Measurements from ENCODE around the gene MRFAP1L1. TPM values are rescaled to one million over a fixed set of nuclear protein-coding genes. Genes with fewer than 3 reads are reported as not detected.

The MRFAP1L1 gene
- total RNA-seq, 1 donor from 2014 or later: 44.7 TPM

GRCh38 chr4:6692379-6692778 is 17.3 kb downstream of the MRFAP1L1 start:
- H3K27me3 Mint-ChIP-seq (ENCODE audit: low read depth): no peaks in the 10 kb centered on the region
- no peak for DNase-seq (ENCODE audit: low spot score)
- no peak overlapping the region for H3K4me3 Mint-ChIP-seq (ENCODE audit: unreplicated experiment)
- H3K27ac Mint-ChIP-seq (ENCODE audit: unreplicated experiment): no peak overlapping the region
- H3K4me1 Mint-ChIP-seq (ENCODE audit: low read depth): peaks cover 35% of the 10 kb centered on the region
- no peaks in the 10 kb centered on the region for H3K36me3 Mint-ChIP-seq (ENCODE audit: low read depth)
- TF ChIP-seq, protein P1, sequence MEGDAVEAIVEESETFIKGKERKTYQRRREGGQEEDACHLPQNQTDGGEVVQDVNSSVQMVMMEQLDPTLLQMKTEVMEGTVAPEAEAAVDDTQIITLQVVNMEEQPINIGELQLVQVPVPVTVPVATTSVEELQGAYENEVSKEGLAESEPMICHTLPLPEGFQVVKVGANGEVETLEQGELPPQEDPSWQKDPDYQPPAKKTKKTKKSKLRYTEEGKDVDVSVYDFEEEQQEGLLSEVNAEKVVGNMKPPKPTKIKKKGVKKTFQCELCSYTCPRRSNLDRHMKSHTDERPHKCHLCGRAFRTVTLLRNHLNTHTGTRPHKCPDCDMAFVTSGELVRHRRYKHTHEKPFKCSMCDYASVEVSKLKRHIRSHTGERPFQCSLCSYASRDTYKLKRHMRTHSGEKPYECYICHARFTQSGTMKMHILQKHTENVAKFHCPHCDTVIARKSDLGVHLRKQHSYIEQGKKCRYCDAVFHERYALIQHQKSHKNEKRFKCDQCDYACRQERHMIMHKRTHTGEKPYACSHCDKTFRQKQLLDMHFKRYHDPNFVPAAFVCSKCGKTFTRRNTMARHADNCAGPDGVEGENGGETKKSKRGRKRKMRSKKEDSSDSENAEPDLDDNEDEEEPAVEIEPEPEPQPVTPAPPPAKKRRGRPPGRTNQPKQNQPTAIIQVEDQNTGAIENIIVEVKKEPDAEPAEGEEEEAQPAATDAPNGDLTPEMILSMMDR (IDR thresholded peaks at IDR 0.05): no peak
- H3K9me3 Mint-ChIP-seq (ENCODE audit: low read depth): no peaks in the 10 kb centered on the region

DNA sequence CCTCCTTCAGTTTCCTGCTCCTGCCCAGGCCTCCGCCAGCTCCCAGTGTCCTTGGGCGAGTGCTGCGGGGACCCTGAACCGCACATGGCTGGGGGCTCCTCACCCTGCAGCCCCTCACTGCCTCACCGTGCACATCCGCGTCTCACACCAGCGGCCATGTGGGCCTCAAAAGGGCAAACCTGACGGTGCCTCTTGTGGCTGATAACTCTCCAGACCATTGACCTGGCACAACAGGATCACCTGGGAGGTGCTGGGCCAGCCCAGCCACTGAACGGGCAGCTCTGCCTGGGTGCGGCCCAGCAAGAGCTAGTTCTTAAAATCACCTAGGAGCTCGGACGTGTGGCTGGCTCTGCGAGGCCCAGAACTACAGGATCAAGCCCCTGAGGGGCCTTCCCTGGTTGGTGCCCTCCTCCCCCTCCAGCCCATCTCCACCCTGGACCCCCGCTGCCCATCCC is 20.1 kb downstream of the MRFAP1L1 start:
- no peak overlapping the region for H3K4me3 Mint-ChIP-seq (ENCODE audit: unreplicated experiment)
- TF ChIP-seq, protein P1 (IDR thresholded peaks at IDR 0.05): no peak
- H3K27me3 Mint-ChIP-seq (ENCODE audit: low read depth): no peaks in the 10 kb centered on the region
- no peaks in the 10 kb centered on the region for H3K36me3 Mint-ChIP-seq (ENCODE audit: low read depth)
- H3K27ac Mint-ChIP-seq (ENCODE audit: unreplicated experiment): peak overlapping the region; percentile 95
- DNase-seq (ENCODE audit: low spot score): no peak
- no peaks in the 10 kb centered on the region for H3K9me3 Mint-ChIP-seq (ENCODE audit: low read depth)
- peaks cover 31% of the 10 kb centered on the region for H3K4me1 Mint-ChIP-seq (ENCODE audit: low read depth)

GRCh38 chr4:6688879-6689505 is 20.7 kb downstream of the MRFAP1L1 start:
- H3K27ac Mint-ChIP-seq (ENCODE audit: unreplicated experiment): peak overlapping the region; percentile 95
- peak; percentile 92 for DNase-seq (ENCODE audit: low spot score)
- peak overlapping the region; percentile 52 for H3K4me3 Mint-ChIP-seq (ENCODE audit: unreplicated experiment)
- H3K4me1 Mint-ChIP-seq (ENCODE audit: low read depth): peaks cover 31% of the 10 kb centered on the region
- no peaks in the 10 kb centered on the region for H3K36me3 Mint-ChIP-seq (ENCODE audit: low read depth)
- no peaks in the 10 kb centered on the region for H3K9me3 Mint-ChIP-seq (ENCODE audit: low read depth)
- H3K27me3 Mint-ChIP-seq (ENCODE audit: low read depth): no peaks in the 10 kb centered on the region
- TF ChIP-seq, protein P1 (IDR thresholded peaks at IDR 0.05): peak; percentile 48

GRCh38 chr4:6687947-6688878 is 21.5 kb downstream of the MRFAP1L1 start:
- H3K4me1 Mint-ChIP-seq (ENCODE audit: low read depth): peaks cover 30% of the 10 kb centered on the region
- TF ChIP-seq, protein P1 (IDR thresholded peaks at IDR 0.05): no peak
- H3K4me3 Mint-ChIP-seq (ENCODE audit: unreplicated experiment): peak overlapping the region; percentile 52
- H3K27ac Mint-ChIP-seq (ENCODE audit: unreplicated experiment): peak overlapping the region; percentile 95
- no peaks in the 10 kb centered on the region for H3K9me3 Mint-ChIP-seq (ENCODE audit: low read depth)
- no peaks in the 10 kb centered on the region for H3K27me3 Mint-ChIP-seq (ENCODE audit: low read depth)
- no peak for DNase-seq (ENCODE audit: low spot score)
- no peaks in the 10 kb centered on the region for H3K36me3 Mint-ChIP-seq (ENCODE audit: low read depth)

DNA sequence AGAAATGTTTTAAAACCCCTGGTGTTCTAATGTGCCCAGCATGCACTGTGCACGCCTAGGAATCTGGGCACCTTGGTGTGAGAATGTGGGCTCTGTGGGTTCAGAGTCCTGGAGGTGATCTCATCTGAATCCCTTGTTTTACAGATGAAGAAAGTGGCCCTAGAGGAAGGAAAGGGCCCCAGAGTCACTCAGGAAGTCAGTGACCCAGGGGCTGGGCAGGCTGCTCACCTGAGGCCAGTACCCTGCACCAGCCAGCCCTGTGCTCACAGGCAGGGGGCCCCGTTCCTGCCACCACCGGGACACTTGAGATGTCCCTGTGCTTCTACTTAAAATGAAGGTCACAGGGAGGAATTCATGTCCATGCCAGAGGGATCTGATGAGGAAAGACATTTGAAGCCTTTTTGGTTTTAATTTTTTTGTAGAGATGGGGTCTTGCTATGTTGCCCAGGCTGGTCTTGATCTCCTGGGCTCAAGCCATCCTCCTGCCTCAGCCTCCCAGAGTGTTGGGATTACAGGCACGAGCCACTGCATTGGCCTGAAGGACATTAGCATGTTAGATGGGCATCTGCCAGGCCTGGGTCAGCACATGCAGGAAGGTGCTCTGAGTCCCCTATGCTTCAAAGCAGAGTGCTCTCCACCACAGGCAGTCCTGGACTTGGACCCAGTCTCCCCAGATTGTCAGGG is 23.4 kb downstream of the MRFAP1L1 start:
- H3K9me3 Mint-ChIP-seq (ENCODE audit: low read depth): no peaks in the 10 kb centered on the region
- no peak for DNase-seq (ENCODE audit: low spot score)
- no peak overlapping the region for H3K27ac Mint-ChIP-seq (ENCODE audit: unreplicated experiment)
- peaks cover 25% of the 10 kb centered on the region for H3K4me1 Mint-ChIP-seq (ENCODE audit: low read depth)
- no peaks in the 10 kb centered on the region for H3K27me3 Mint-ChIP-seq (ENCODE audit: low read depth)
- TF ChIP-seq, protein P1 (IDR thresholded peaks at IDR 0.05): no peak
- H3K4me3 Mint-ChIP-seq (ENCODE audit: unreplicated experiment): no peak overlapping the region
- no peaks in the 10 kb centered on the region for H3K36me3 Mint-ChIP-seq (ENCODE audit: low read depth)

All from chondrocyte (in vitro differentiated cells).